ENCODE data around the gene RFTN1. TPM values are rescaled to one million over a fixed set of nuclear protein-coding genes. Genes with fewer than 3 reads are reported as not detected.

Gene RFTN1
- polyA plus RNA-seq, 2 of the 4 experiments (the other 2 are of a cell fraction), result 1.8 to 3.7 TPM

GRCh38 chr3:16546186-16547010 lies 32.9 kb upstream of the RFTN1 start (continued):
- no peak for TF ChIP-seq CTCF (IDR thresholded peaks at IDR 0.05)
- no peak for TF ChIP-seq CHD4 (IDR thresholded peaks at IDR 0.05; ENCODE audit: borderline replicate concordance)
- no peak for TF ChIP-seq RCOR1 (IDR thresholded peaks at IDR 0.05; ENCODE audit: low read depth, low read length)
- TF ChIP-seq ZC3H11A (IDR thresholded peaks at IDR 0.05), result no peak

GRCh38 chr3:16545413-16546185 lies 32.1 kb upstream of the RFTN1 start:
- no peak overlapping the region for H3K4me2 ChIP-seq
- DNase-seq (ENCODE audit: low read depth in 1 of 2, low spot score in 1 of 2), result no peak
- no peak for FAIRE-seq
- TF ChIP-seq ATOH8 (CRISPR knock-in tag; IDR thresholded peaks at IDR 0.05; ENCODE audit: low read depth), result no peak
- TF ChIP-seq KDM1A (IDR thresholded peaks at IDR 0.05; ENCODE audit: low read depth), result no peak
- TF ChIP-seq BCL3 (IDR thresholded peaks at IDR 0.05), result no peak
- no peak for TF ChIP-seq USF2 (IDR thresholded peaks at IDR 0.05)
- no peak for TF ChIP-seq RARB (CRISPR knock-in tag; IDR thresholded peaks at IDR 0.05)
- TF ChIP-seq FOSB (CRISPR knock-in tag; IDR thresholded peaks at IDR 0.05), result no peak
- no peak for TF ChIP-seq PBX3 (IDR thresholded peaks at IDR 0.05)
- TF ChIP-seq GATA3 (IDR thresholded peaks at IDR 0.05; ENCODE audit: borderline replicate concordance), result no peak
- TF ChIP-seq RNF2 (IDR thresholded peaks at IDR 0.05; ENCODE audit: borderline replicate concordance, low read depth), result no peak
- TF ChIP-seq ZC3H11A (IDR thresholded peaks at IDR 0.05), result no peak
- TF ChIP-seq ZFP36 (IDR thresholded peaks at IDR 0.05; ENCODE audit: borderline replicate concordance, partially characterized antibody), result no peak
- H3K9me3 ChIP-seq, result no peaks in the 10 kb centered on the region
- ATAC-seq, result no peak
- WGBS (ENCODE audit: missing lambda C conversion rate), result 59% methylated on average over 10 of the region's 10 CpGs
- H3K4me1 ChIP-seq, result 0 out of 3 replicates have a peak, but pooled peaks cover 4% of the 10 kb centered on the region
- ChIA-PET POLR2A (no interaction called here), CTCF (interaction anchor here (0.8 to 1.9 kb wide), 4 partner anchors 250 to 797 kb away, joined by 3 to 6 read pairs (median 4); no protein-coding TSS in a partner anchor)
- no peak overlapping the region for H3K27ac ChIP-seq
- no peak overlapping the region for H3K4me3 ChIP-seq

GRCh38 chr3:16543242-16543864 lies 29.9 kb upstream of the RFTN1 start:
- TF ChIP-seq RNF2 (IDR thresholded peaks at IDR 0.05; ENCODE audit: borderline replicate concordance, low read depth), result peak; percentile 63; the same call in 1 of the 2 replicates
- TF ChIP-seq JUN (IDR thresholded peaks at IDR 0.05), result no peak
- no peak for TF ChIP-seq ELK1 (IDR thresholded peaks at IDR 0.05; ENCODE audit: low read depth, low read length)
- CTCF ChIA-PET, result interaction anchor here (0.9 to 1.9 kb wide), 3 partner anchors 16 to 253 kb away, joined by 3 to 8 read pairs (median 3); no protein-coding TSS in a partner anchor
- Histone ChIP-seq H3K9me3 (no peaks in the 10 kb centered on the region), H3K4me3 (no peak overlapping the region), H3K4me1 (no peaks in the 10 kb centered on the region), H3K4me2 (no peak overlapping the region), H3K27ac (no peak overlapping the region)
- DNase-seq (ENCODE audit: low read depth in 1 of 2, low spot score in 1 of 2), result no peak
- POLR2A ChIA-PET, result no interaction called here
- 27% methylated on average over 6 of the region's 6 CpGs for WGBS (ENCODE audit: missing lambda C conversion rate)
- no peak for ATAC-seq
- no peak for FAIRE-seq
